SK-N-MC (cell line): ENCODE results near the gene PCSK6.
A peak's percentile ranks its signal among the peaks of the same experiment; 100 is the strongest.

ENCODE experiments used
- DNase-seq: peaks from one replicate; pipeline ENCODE4 v3.0.0-alpha.2; 2011; ENCODE audit warnings: low read depth, low spot score
- H3K27ac ChIP-seq: fragments of 200-600 bp; sonication (generic); 2 replicates; pipeline ENCODE4 v1.5.1; 2016; ENCODE audit warnings: mixed run types
- H3K36me3 ChIP-seq: fragments of 200-600 bp; sonication (generic); 2 replicates; pipeline ENCODE4 v1.6.1; 2017; ENCODE audit warnings: antibody characterized with exemption, low read length, mixed read lengths; ENCODE audit not compliant: insufficient read depth
- H3K4me3 ChIP-seq: fragments of 200-600 bp; sonication (generic); 2 replicates; pipeline ENCODE4 v1.5.1; 2016
- H3K9ac ChIP-seq: fragments of 200-600 bp; sonication (generic); 2 replicates; pipeline ENCODE4 v1.8.0; 2017; ENCODE audit warnings: mixed run types, mixed read lengths; ENCODE audit not compliant: insufficient read length
- H3K9me3 ChIP-seq: fragments of 200-600 bp; sonication (generic); 2 replicates; pipeline ENCODE4 v1.6.1; 2017; ENCODE audit warnings: low read depth, mild to moderate bottlenecking, antibody characterized with exemption, low read length, moderate library complexity, mixed read lengths
- EZH2 ChIP-seq: fragments of 200-600 bp; sonication (generic); IDR thresholded peaks from one replicate; pipeline ENCODE4 v1.6.1; 2017; ENCODE audit warnings: antibody characterized with exemption
- FOXP2 ChIP-seq: optimal IDR thresholded peaks from 2 replicates; pipeline ENCODE3; 2011; ENCODE audit warnings: mild to moderate bottlenecking, moderate library complexity; ENCODE audit not compliant: insufficient read depth; ENCODE audit errors: extremely low read length, control extremely low read depth
- POLR2AphosphoS5 ChIP-seq: IDR thresholded peaks from 2 replicates; pipeline ENCODE4 v1.6.1; 2012; ENCODE audit warnings: mild to moderate bottlenecking, low read depth, low read length, borderline replicate concordance

PCSK6 gene

GRCh38 chr15:101322016-101322695 lies 167.4 kb downstream of the PCSK6 start:
- no peaks in the 10 kb centered on the region for H3K9me3 ChIP-seq
- H3K27ac ChIP-seq = no peak overlapping the region
- no peak for DNase-seq
- no peaks in the 10 kb centered on the region for H3K36me3 ChIP-seq
- H3K9ac ChIP-seq = no peak overlapping the region
- TF ChIP-seq POLR2AphosphoS5 (no peak), EZH2 (no peak)
- H3K4me3 ChIP-seq = no peak overlapping the region

GRCh38 chr15:101320501-101321052 lies 168.9 kb downstream of the PCSK6 start:
- TF ChIP-seq EZH2 = no peak
- peak; percentile 95 for TF ChIP-seq FOXP2
- TF ChIP-seq POLR2AphosphoS5 = peak; percentile 36; the same call in 1 of the 2 replicates
- Histone ChIP-seq H3K36me3 (no peaks in the 10 kb centered on the region), H3K4me3 (peak overlapping the region; percentile 56), H3K9me3 (no peaks in the 10 kb centered on the region), H3K27ac (peak overlapping the region; percentile 78; the same call in 1 of the 2 replicates), H3K9ac (no peak overlapping the region)
- peak; percentile 79 for DNase-seq

DNA sequence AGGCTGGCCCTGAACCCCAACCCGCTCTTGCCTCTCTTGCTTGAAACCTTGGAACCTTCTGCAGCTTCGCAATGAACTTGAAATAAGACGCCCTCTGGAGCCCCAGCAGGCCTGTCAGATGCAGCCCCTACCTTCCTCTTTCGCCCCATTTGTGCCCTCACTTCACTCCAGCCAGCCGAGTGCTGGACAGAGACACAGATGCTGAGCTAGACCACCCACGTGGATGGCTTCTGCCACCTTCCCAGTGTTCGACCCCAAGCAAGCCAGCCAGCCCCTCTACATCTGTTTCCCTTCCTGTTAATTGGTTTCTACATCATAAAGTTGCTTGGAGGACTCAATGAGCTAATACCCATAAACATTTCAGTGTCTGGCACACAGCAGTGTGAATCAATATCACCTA lies 170.7 kb downstream of the PCSK6 start:
- DNase-seq = no peak

DNA sequence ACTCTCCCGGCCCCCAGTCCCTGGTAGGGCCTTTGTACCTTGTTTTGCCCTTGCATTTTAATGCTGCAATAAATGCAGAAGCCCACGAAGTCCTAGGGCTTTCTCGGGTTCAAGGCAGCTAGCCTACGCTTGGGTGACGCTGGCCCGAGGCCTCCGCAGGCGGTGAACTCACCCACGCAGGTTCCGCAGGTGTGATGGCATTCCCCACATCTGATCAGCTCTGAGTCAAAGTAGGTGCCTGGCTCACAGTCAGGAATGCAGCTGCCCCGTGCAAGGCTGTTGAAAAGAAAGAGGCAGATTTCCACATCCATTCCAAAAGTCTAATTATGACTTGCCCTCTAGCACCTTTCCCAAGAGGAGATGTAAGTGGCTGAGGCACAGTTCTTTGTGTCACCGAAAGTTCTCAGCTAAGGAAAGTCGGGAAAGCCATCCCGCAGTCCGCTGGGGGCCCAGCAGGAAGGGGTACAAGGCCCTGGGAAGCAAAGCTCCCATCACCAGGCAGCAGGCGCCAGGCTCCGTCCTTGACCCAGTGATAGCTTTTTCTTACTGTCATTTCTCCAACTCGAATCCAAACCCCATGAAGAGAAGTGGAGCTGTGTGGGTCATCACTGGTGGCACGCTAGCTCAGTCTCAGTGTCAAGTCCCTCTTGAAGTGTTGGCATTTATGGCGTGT lies 171.2 kb downstream of the PCSK6 start:
- Histone ChIP-seq H3K4me3 (no peak overlapping the region), H3K9me3 (no peaks in the 10 kb centered on the region), H3K27ac (no peak overlapping the region), H3K36me3 (no peaks in the 10 kb centered on the region), H3K9ac (no peak overlapping the region)
- DNase-seq = no peak
- no peak for TF ChIP-seq POLR2AphosphoS5
- TF ChIP-seq EZH2 = no peak
- TF ChIP-seq FOXP2 = no peak

More for the DNA sequence above, 170.7 kb downstream of the PCSK6 start:
- Histone ChIP-seq H3K4me3 (no peak overlapping the region), H3K9ac (no peak overlapping the region), H3K36me3 (no peaks in the 10 kb centered on the region), H3K27ac (no peak overlapping the region), H3K9me3 (no peaks in the 10 kb centered on the region)
- TF ChIP-seq POLR2AphosphoS5 (no peak), FOXP2 (no peak), EZH2 (no peak)

DNA sequence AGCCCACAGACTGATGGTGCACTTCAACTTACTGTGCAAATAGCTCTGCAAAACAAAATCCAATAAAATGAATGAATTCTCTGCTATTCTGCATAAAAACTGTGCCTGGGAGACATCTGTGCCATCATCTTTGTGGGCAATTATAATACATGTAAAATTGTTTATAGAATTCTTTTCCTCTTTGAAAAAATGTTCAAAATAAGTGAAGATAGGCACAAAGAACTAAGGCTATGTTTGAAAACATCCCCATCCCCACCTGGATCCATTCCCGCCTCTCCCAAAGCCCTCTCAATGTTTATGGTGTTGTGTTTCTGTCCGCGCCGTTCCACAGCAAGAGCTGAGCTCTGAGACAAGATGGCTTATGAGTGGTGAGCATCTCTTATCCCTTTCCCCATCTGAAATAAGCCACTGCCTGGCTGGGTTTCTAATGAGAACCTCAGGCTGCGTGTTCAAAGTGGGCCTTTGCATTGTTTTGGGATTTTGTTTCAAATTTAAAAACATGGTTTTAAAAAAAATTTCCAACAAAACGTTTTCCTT lies 172.1 kb downstream of the PCSK6 start:
- Histone ChIP-seq H3K9ac (no peak overlapping the region), H3K36me3 (no peaks in the 10 kb centered on the region), H3K9me3 (no peaks in the 10 kb centered on the region), H3K27ac (no peak overlapping the region), H3K4me3 (no peak overlapping the region)
- no peak for DNase-seq
- TF ChIP-seq POLR2AphosphoS5 (no peak), EZH2 (no peak), FOXP2 (no peak)

GRCh38 chr15:101316529-101316928 lies 173.0 kb downstream of the PCSK6 start:
- DNase-seq = no peak
- no peak overlapping the region for H3K9ac ChIP-seq
- no peak overlapping the region for H3K4me3 ChIP-seq
- no peaks in the 10 kb centered on the region for H3K36me3 ChIP-seq
- H3K9me3 ChIP-seq = no peaks in the 10 kb centered on the region
- TF ChIP-seq FOXP2 (no peak), EZH2 (no peak), POLR2AphosphoS5 (no peak)
- no peak overlapping the region for H3K27ac ChIP-seq

DNA sequence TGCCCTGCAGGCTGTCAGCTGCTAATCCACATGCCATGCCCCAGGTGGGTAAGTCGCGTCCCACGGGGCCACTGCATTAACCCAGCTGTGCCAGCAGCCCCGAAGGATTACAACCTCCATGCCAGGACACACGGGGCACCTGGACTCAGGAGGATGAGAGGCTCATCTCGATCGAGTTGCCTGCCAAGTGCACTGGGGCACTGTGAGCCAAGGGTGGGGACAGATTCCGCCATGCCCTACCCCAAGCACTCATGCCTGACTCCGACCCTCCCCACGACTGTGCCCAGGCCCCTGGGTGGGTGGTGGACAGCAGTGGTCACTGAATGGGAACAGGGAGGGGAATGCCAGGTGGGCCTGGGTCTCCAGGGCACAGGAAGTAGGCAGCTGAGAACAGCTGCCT lies 173.8 kb downstream of the PCSK6 start:
- no peak overlapping the region for H3K9ac ChIP-seq
- TF ChIP-seq EZH2 (no peak), POLR2AphosphoS5 (no peak), FOXP2 (no peak)
- no peak overlapping the region for H3K27ac ChIP-seq
- no peak for DNase-seq
- H3K36me3 ChIP-seq = no peaks in the 10 kb centered on the region
- no peaks in the 10 kb centered on the region for H3K9me3 ChIP-seq
- no peak overlapping the region for H3K4me3 ChIP-seq

- no peak overlapping the region for H3K27ac ChIP-seq
- no peaks in the 10 kb centered on the region for H3K36me3 ChIP-seq
- no peak overlapping the region for H3K4me3 ChIP-seq
- H3K9me3 ChIP-seq = no peaks in the 10 kb centered on the region
- TF ChIP-seq FOXP2 (no peak), POLR2AphosphoS5 (no peak), EZH2 (no peak)
- no peak overlapping the region for H3K9ac ChIP-seq
- no peak for DNase-seq
Measured at GRCh38 chr15:101314336-101315125, 175.0 kb downstream of the PCSK6 start.
